ENCODE measurements around the gene RPS6KA5.

DNA sequence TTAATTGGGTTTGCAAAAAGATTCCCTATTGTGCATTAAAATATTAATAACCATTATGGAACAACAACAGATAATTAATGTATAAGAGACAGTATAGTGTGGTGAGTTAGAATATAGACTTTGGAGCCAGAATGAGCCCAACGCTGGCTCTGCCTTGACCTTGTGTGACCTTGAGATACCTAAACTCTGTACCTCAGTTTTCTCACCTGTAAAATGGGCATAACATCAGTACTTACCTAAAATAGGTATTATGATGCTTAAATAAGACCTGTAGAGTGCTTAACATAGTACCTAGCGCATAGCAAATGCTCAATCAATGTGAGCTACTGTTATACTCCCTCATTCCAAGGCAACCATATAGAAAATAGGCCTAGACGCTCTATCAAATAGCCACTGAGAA, 153.3 kb downstream of the RPS6KA5 start:
- TF ChIP-seq, protein P1, sequence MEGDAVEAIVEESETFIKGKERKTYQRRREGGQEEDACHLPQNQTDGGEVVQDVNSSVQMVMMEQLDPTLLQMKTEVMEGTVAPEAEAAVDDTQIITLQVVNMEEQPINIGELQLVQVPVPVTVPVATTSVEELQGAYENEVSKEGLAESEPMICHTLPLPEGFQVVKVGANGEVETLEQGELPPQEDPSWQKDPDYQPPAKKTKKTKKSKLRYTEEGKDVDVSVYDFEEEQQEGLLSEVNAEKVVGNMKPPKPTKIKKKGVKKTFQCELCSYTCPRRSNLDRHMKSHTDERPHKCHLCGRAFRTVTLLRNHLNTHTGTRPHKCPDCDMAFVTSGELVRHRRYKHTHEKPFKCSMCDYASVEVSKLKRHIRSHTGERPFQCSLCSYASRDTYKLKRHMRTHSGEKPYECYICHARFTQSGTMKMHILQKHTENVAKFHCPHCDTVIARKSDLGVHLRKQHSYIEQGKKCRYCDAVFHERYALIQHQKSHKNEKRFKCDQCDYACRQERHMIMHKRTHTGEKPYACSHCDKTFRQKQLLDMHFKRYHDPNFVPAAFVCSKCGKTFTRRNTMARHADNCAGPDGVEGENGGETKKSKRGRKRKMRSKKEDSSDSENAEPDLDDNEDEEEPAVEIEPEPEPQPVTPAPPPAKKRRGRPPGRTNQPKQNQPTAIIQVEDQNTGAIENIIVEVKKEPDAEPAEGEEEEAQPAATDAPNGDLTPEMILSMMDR (IDR thresholded peaks at IDR 0.05; ENCODE audit: low read length), result no peak
- no peak for TF ChIP-seq EZH2 (optimal IDR thresholded peaks at IDR 0.05; ENCODE audit: low read depth, low read length)
